Measurements from ENCODE around the gene PDE8A. TPM values are rescaled to one million over a fixed set of nuclear protein-coding genes. Genes with fewer than 3 reads are reported as not detected.
A peak's percentile ranks its signal among the peaks of the same experiment; 100 is the strongest.

The PDE8A gene
- total RNA-seq (10 to 100 TPM; 17.1 to 24.7 (median 19.6) TPM), polyA plus RNA-seq (11.5 TPM)
- long read RNA-seq, donor 1, transcript PDE8A-203 (22 exons, 3,912 nt): major isoform, 10 of 27 reads
- long read RNA-seq, donor 1, partial matches to known transcripts: 5 of 27 reads
- long read RNA-seq, donor 1, other reads (novel, unspliced or antisense): 10 of 27 reads
- long read RNA-seq, donor 2, transcript PDE8A-203 (22 exons, 3,912 nt): major isoform, 7 of 12 reads
- long read RNA-seq, donor 2, partial matches to known transcripts: 1 of 12 reads
- long read RNA-seq, donor 2, other reads (novel, unspliced or antisense): 2 of 12 reads
- long read RNA-seq, donor 3, transcript PDE8A-203 (22 exons, 3,912 nt): major isoform, 13 of 29 reads
- long read RNA-seq, donor 3, partial matches to known transcripts: 7 of 29 reads
- long read RNA-seq, donor 3, other reads (novel, unspliced or antisense): 7 of 29 reads
- long read RNA-seq, donor 4, transcript PDE8A-203 (22 exons, 3,912 nt): major isoform, 6 of 9 reads
- long read RNA-seq, donor 4, partial matches to known transcripts: 1 of 9 reads
- long read RNA-seq, donor 4, other reads (novel, unspliced or antisense): 2 of 9 reads

- WGBS: under 1% methylated on average over 95 of the region's 95 CpGs
- Histone ChIP-seq H3K4me3 (ENCODE audit: low read length) (peak within 1 kb of the TSS; percentile 85), H3K27me3 (ENCODE audit: control insufficient read depth, insufficient read depth) (no peaks in the 10 kb centered on the region), H3K27ac (ENCODE audit: low read length) (peak within 1 kb of the TSS; percentile 92), H3K4me1 (ENCODE audit: control insufficient read depth, insufficient read depth, low read length) (peaks cover 3% of the 10 kb centered on the region), H3K9me3 (ENCODE audit: control insufficient read depth, low read length) (no peaks in the 10 kb centered on the region)
- intact Hi-C loops (cut with DNase I): no loop called here
- ATAC-seq (no peak), DNase-seq (peak; percentile 73 to 77 (median 75))
Measured at GRCh38 chr15:84981711-84982300, at the start of gene PDE8A. Gene PDE8A, plus strand, starts transcription at chr15:84981856. Its CDS starts 307 bp downstream, at chr15:84982163.

GRCh38 chr15:84934942-84935729 lies 46.5 kb upstream of the PDE8A start:
- peak in 1 of 2 donors; percentile 24 for ATAC-seq
- WGBS: 86% methylated on average over 21 of the region's 21 CpGs
- Histone ChIP-seq H3K4me3 (ENCODE audit: low read length) (no peak overlapping the region), H3K4me1 (ENCODE audit: control insufficient read depth, insufficient read depth, low read length) (no peaks in the 10 kb centered on the region), H3K27ac (ENCODE audit: low read length) (no peak overlapping the region), H3K9me3 (ENCODE audit: control insufficient read depth, low read length) (no peaks in the 10 kb centered on the region), H3K27me3 (ENCODE audit: control insufficient read depth, insufficient read depth) (no peaks in the 10 kb centered on the region)
- intact Hi-C loops (cut with DNase I): loop anchor here in 2 of 4 donors (5.0 kb wide), 2 partner anchors 73 to 338 kb away; no protein-coding TSS in a partner anchor
- no peak for DNase-seq

GRCh38 chr15:84937144-84937543 lies 44.5 kb upstream of the PDE8A start:
- H3K27ac ChIP-seq (ENCODE audit: low read length): no peak overlapping the region
- H3K4me1 ChIP-seq (ENCODE audit: control insufficient read depth, insufficient read depth, low read length): no peaks in the 10 kb centered on the region
- no peaks in the 10 kb centered on the region for H3K27me3 ChIP-seq (ENCODE audit: control insufficient read depth, insufficient read depth)
- H3K9me3 ChIP-seq (ENCODE audit: control insufficient read depth, low read length): no peaks in the 10 kb centered on the region
- ATAC-seq: no peak
- WGBS: 63% methylated on average over 5 of the region's 5 CpGs
- intact Hi-C loops (cut with DNase I): no loop called here
- H3K4me3 ChIP-seq (ENCODE audit: low read length): no peak overlapping the region
- DNase-seq: no peak

GRCh38 chr15:84938726-84939125 lies 42.9 kb upstream of the PDE8A start:
- WGBS: 95% methylated on average over 1 of the region's 1 CpG
- H3K4me1 ChIP-seq (ENCODE audit: control insufficient read depth, insufficient read depth, low read length): no peaks in the 10 kb centered on the region
- DNase-seq (no peak), ATAC-seq (no peak)
- H3K27me3 ChIP-seq (ENCODE audit: control insufficient read depth, insufficient read depth): no peaks in the 10 kb centered on the region
- no peak overlapping the region for H3K4me3 ChIP-seq (ENCODE audit: low read length)
- intact Hi-C loops (cut with DNase I): no loop called here
- H3K9me3 ChIP-seq (ENCODE audit: control insufficient read depth, low read length): no peaks in the 10 kb centered on the region
- H3K27ac ChIP-seq (ENCODE audit: low read length): no peak overlapping the region

- DNase-seq: no peak
- Histone ChIP-seq H3K4me1 (ENCODE audit: control insufficient read depth, insufficient read depth, low read length) (no peaks in the 10 kb centered on the region), H3K4me3 (ENCODE audit: low read length) (no peak overlapping the region), H3K27me3 (ENCODE audit: control insufficient read depth, insufficient read depth) (no peaks in the 10 kb centered on the region), H3K27ac (ENCODE audit: low read length) (no peak overlapping the region), H3K9me3 (ENCODE audit: control insufficient read depth, low read length) (no peaks in the 10 kb centered on the region)
- ATAC-seq: no peak
- intact Hi-C loops (cut with DNase I): loop anchor here in 1 of 4 donors (10.0 kb wide), 1 partner anchor 346 kb away; no protein-coding TSS in a partner anchor
- 81% methylated on average over 3 of the region's 3 CpGs for WGBS
Measured at GRCh38 chr15:84940399-84940798, 41.3 kb upstream of the PDE8A start.

- Histone ChIP-seq H3K27ac (ENCODE audit: low read length) (no peak overlapping the region), H3K4me3 (ENCODE audit: low read length) (no peak overlapping the region), H3K9me3 (ENCODE audit: control insufficient read depth, low read length) (no peaks in the 10 kb centered on the region), H3K27me3 (ENCODE audit: control insufficient read depth, insufficient read depth) (no peaks in the 10 kb centered on the region), H3K4me1 (ENCODE audit: control insufficient read depth, insufficient read depth, low read length) (no peaks in the 10 kb centered on the region)
- DNase-seq (no peak), ATAC-seq (no peak)
- intact Hi-C loops (cut with DNase I): loop anchor here in 1 of 4 donors (10.0 kb wide), 1 partner anchor 348 kb away; no protein-coding TSS in a partner anchor
- 93% methylated on average over 2 of the region's 2 CpGs for WGBS
Measured at GRCh38 chr15:84942456-84942855, 39.2 kb upstream of the PDE8A start.

GRCh38 chr15:84944311-84944710 lies 37.3 kb upstream of the PDE8A start:
- Histone ChIP-seq H3K27ac (ENCODE audit: low read length) (no peak overlapping the region), H3K27me3 (ENCODE audit: control insufficient read depth, insufficient read depth) (no peaks in the 10 kb centered on the region), H3K4me1 (ENCODE audit: control insufficient read depth, insufficient read depth, low read length) (peaks cover 2% of the 10 kb centered on the region), H3K9me3 (ENCODE audit: control insufficient read depth, low read length) (no peaks in the 10 kb centered on the region), H3K4me3 (ENCODE audit: low read length) (no peak overlapping the region)
- peak in 1 of 2 donors; percentile 15 for ATAC-seq
- WGBS: 71% methylated on average over 10 of the region's 10 CpGs
- intact Hi-C loops (cut with DNase I): loop anchor here in 1 of 4 donors (10.0 kb wide), 1 partner anchor 350 kb away; no protein-coding TSS in a partner anchor
- no peak for DNase-seq

- DNase-seq (no peak), ATAC-seq (no peak)
- intact Hi-C loops (cut with DNase I): loop anchor here in 1 of 4 donors (10.0 kb wide), 1 partner anchor 350 kb away; no protein-coding TSS in a partner anchor
- Histone ChIP-seq H3K4me1 (ENCODE audit: control insufficient read depth, insufficient read depth, low read length) (peaks cover 2% of the 10 kb centered on the region), H3K27ac (ENCODE audit: low read length) (no peak overlapping the region), H3K27me3 (ENCODE audit: control insufficient read depth, insufficient read depth) (no peaks in the 10 kb centered on the region), H3K4me3 (ENCODE audit: low read length) (no peak overlapping the region), H3K9me3 (ENCODE audit: control insufficient read depth, low read length) (no peaks in the 10 kb centered on the region)
- WGBS: 93% methylated on average over 11 of the region's 11 CpGs
Measured at GRCh38 chr15:84944861-84945260, 36.8 kb upstream of the PDE8A start.

GRCh38 chr15:84946772-84947489 lies 34.7 kb upstream of the PDE8A start:
- peaks cover 5% of the 10 kb centered on the region for H3K4me1 ChIP-seq (ENCODE audit: control insufficient read depth, insufficient read depth, low read length)
- DNase-seq (no peak), ATAC-seq (no peak)
- no peaks in the 10 kb centered on the region for H3K27me3 ChIP-seq (ENCODE audit: control insufficient read depth, insufficient read depth)
- H3K4me3 ChIP-seq (ENCODE audit: low read length): no peak overlapping the region
- H3K27ac ChIP-seq (ENCODE audit: low read length): no peak overlapping the region
- WGBS: 96% methylated on average over 5 of the region's 5 CpGs
- intact Hi-C loops (cut with DNase I): loop anchor here in 1 of 4 donors (10.0 kb wide), 1 partner anchor 352 kb away; no protein-coding TSS in a partner anchor
- no peaks in the 10 kb centered on the region for H3K9me3 ChIP-seq (ENCODE audit: control insufficient read depth, low read length)
